GM12878 (cell line): ENCODE measurements around the gene ST3GAL5. TPM values are rescaled to one million over a fixed set of nuclear protein-coding genes. Genes with fewer than 3 reads are reported as not detected.

Experiments used
- ATAC-seq: fragments of 200-7000 bp; cut with Tn5 transposase; 3 replicates; pipeline ENCODE4 v1.9.1; 2020; ENCODE audit warnings: mild to moderate bottlenecking, moderate library complexity
- BruUV-seq: library from RNA; stranded (reverse); fragments of 400-500 nt; replicated peaks from 2 replicates; lab custom pipeline; 2021; lab: Mats Ljungman, UMichigan
- CTCF ChIA-PET: fragments of 300-600 bp; sonication (Branson Sonifier 250); formaldehyde crosslinking; extraction: SDS; loops from one replicate; lab custom pipeline; 2021; ENCODE audit warnings: inconsistent platforms; lab: Yijun Ruan, JAX
- POLR2A ChIA-PET: fragments of 350-600 bp; formaldehyde crosslinking; extraction: SDS; loops from one replicate; lab custom pipeline; 2021; ENCODE audit warnings: inconsistent platforms; lab: Charles Lee
- RAD21 ChIA-PET: fragments of 300-600 bp; sonication (Branson Sonifier 250); formaldehyde crosslinking; loops from one replicate; lab custom pipeline; 2023; ENCODE audit warnings: antibody characterized with exemption; ENCODE audit not compliant: unreplicated experiment; lab: Charles Lee
- SMC1A ChIA-PET: fragments of 300-600 bp; sonication (Branson Sonifier 250); formaldehyde crosslinking; loops from one replicate; lab custom pipeline; 2023; ENCODE audit not compliant: unreplicated experiment, uncharacterized antibody; lab: Charles Lee
- DNase-seq: peaks from one replicate; pipeline ENCODE4 v3.0.0-alpha.2; 2011; ENCODE audit warnings: low read depth, low spot score
- FAIRE-seq: peaks from 3 replicates; lab custom pipeline; 2011; peaks lifted over from hg19 to GRCh38; lab: Jason Lieb, UNC
- H2AFZ ChIP-seq: 2 replicates; pipeline ENCODE4 v1.6.0; 2011; ENCODE audit warnings: low read depth, low read length, control low read depth; ENCODE audit not compliant: control insufficient read depth
- H3K27ac ChIP-seq: 2 replicates; pipeline ENCODE4 v1.5.1; 2011; ENCODE audit warnings: control low read depth; ENCODE audit not compliant: control insufficient read depth, insufficient read depth
- H3K27me3 ChIP-seq, 2 experiments: replicated peaks in 1 of 2; 2 replicates each; pipeline versions ENCODE4 v1.6.0 to v1.6.1; 2011; ENCODE audit warnings: low read length in 1 of 2; ENCODE audit not compliant: control insufficient read depth in 2 of 2, insufficient read depth in 2 of 2
- H3K36me3 ChIP-seq, 2 experiments: 2 replicates each; pipeline ENCODE4 v1.5.1; 2011; ENCODE audit warnings: low read length in 1 of 2; ENCODE audit not compliant: control insufficient read depth in 2 of 2, insufficient read depth in 2 of 2
- H3K4me1 ChIP-seq: 2 replicates; pipeline ENCODE4 v1.6.1; 2011; ENCODE audit warnings: mild to moderate bottlenecking, low read length, moderate library complexity, mixed read lengths; ENCODE audit not compliant: control insufficient read depth, insufficient read depth
- H3K4me2 ChIP-seq: 2 replicates; pipeline ENCODE4 v1.6.0; 2011; ENCODE audit warnings: control low read depth; ENCODE audit not compliant: control insufficient read depth, insufficient read depth
- H3K4me3 ChIP-seq: fragments of 200-600 bp; sonication (generic); 2 replicates; pipeline ENCODE4 v1.5.1; 2016
- H3K79me2 ChIP-seq: 2 replicates; pipeline ENCODE4 v1.6.0; 2011; ENCODE audit warnings: low read length; ENCODE audit not compliant: control insufficient read depth, insufficient read depth
- H3K9ac ChIP-seq: 2 replicates; pipeline ENCODE4 v1.8.0; 2011; ENCODE audit warnings: low read length, control low read depth, mixed read lengths; ENCODE audit not compliant: control insufficient read depth, insufficient read depth
- H3K9me3 ChIP-seq: replicated peaks from 3 replicates; pipeline ENCODE4 v1.5.1; 2011; ENCODE audit warnings: mild to moderate bottlenecking, low read length; ENCODE audit not compliant: control insufficient read depth, insufficient read depth
- H4K20me1 ChIP-seq: 2 replicates; pipeline ENCODE4 v1.6.0; 2011; ENCODE audit not compliant: control insufficient read depth, insufficient read depth
- ATF3 ChIP-seq: IDR thresholded peaks from 2 replicates; pipeline ENCODE4 v1.6.1; 2011; ENCODE audit warnings: low read depth, mild to moderate bottlenecking, low read length, moderate library complexity, borderline replicate concordance; ENCODE audit errors: extremely low read depth
- HDAC2 ChIP-seq: fragments of 200-600 bp; sonication (generic); IDR thresholded peaks from 2 replicates; pipeline ENCODE4 v1.6.1; 2017
- HDAC6 ChIP-seq: fragments of 200-600 bp; sonication (generic); IDR thresholded peaks from one replicate; pipeline ENCODE4 v1.8.0; 2017; ENCODE audit warnings: antibody characterized with exemption; ENCODE audit not compliant: unreplicated experiment
- HDGF ChIP-seq: fragments of 450-650 bp; IDR thresholded peaks from 2 replicates; pipeline ENCODE4 v1.6.1; 2016; ENCODE audit warnings: antibody characterized with exemption
- KDM1A ChIP-seq: fragments of 200-600 bp; sonication (generic); IDR thresholded peaks from 2 replicates; pipeline ENCODE4 v1.6.1; 2016; ENCODE audit warnings: borderline replicate concordance
- POLR2AphosphoS2 ChIP-seq: IDR thresholded peaks from 2 replicates; pipeline ENCODE4 v1.6.1; 2011; ENCODE audit warnings: low read depth, mild to moderate bottlenecking, low read length, improper control_type of control experiment, moderate library complexity
- SMAD5 ChIP-seq: IDR thresholded peaks from 2 replicates; pipeline ENCODE4 v1.6.1; 2016; ENCODE audit warnings: antibody characterized with exemption, low read depth
- SREBF2 ChIP-seq: IDR thresholded peaks from 2 replicates; pipeline ENCODE4 v1.6.1; 2012; ENCODE audit warnings: mild to moderate bottlenecking, low read length
- SUPT20H ChIP-seq: IDR thresholded peaks from 2 replicates; pipeline ENCODE4 v1.6.1; 2011; ENCODE audit warnings: low read depth, mild to moderate bottlenecking, low read length, moderate library complexity, borderline replicate concordance; ENCODE audit not compliant: control insufficient read depth
- YBX1 ChIP-seq: fragments of 450-650 bp; IDR thresholded peaks from 2 replicates; pipeline ENCODE4 v1.6.1; 2016; ENCODE audit warnings: antibody characterized with exemption
- ZBTB33 ChIP-seq: fragments of 450-650 bp; IDR thresholded peaks from 2 replicates; pipeline ENCODE4 v1.6.1; 2017; ENCODE audit warnings: mild to moderate bottlenecking
- ZZZ3 ChIP-seq: IDR thresholded peaks from 2 replicates; pipeline ENCODE4 v1.6.1; 2011; ENCODE audit warnings: low read depth; ENCODE audit not compliant: control insufficient read depth, insufficient read length
- WGBS: methylation state at CpG from one replicate; pipeline ENCODE4 v1.1.6; 2016; ENCODE audit warnings: low lambda C conversion rate; ENCODE audit not compliant: insufficient replicate concordance, insufficient coverage; ENCODE audit errors: missing lambda C conversion rate; 5-methylcytosine and 5-hydroxymethylcytosine counted together
- in situ Hi-C: fragments of 300-500 bp; cut with MboI; formaldehyde crosslinking; loops from 9 replicates; pipeline ENCODE4 v1.14.3; 2018; ENCODE audit warnings: mixed read lengths
- intact Hi-C: fragments of 100-400 bp; cut with micrococcal nuclease; formaldehyde crosslinking; loops from one replicate; pipeline ENCODE4 v1.14.2; 2022; ENCODE audit not compliant: unreplicated experiment
- polyA plus RNA-seq, 11 experiments: library from polyadenylated mRNA; depleted of rRNA in 4 of 11; unstranded in 6 of 11; stranded (reverse) in 5 of 11; fragments of >200 nt; fragmentation: Nextera tagmentation in 4 of 11; fragmentation: Illumina TruSeq in 1 of 11; extraction: Ambion mirVana in 4 of 11; extraction: Trizol in 1 of 11; gene quantifications; 1 replicate in 1 of 11; 2 replicates in 10 of 11; pipeline versions ENCODE4 v1.2.1 to v1.2.3, GENCODE V29; 2011 to 2016; ENCODE audit warnings: inconsistent platforms in 2 of 11, missing spikeins in 2 of 11, low read depth in 1 of 11
- total RNA-seq, 4 experiments: library from RNA; depleted of rRNA in 3 of 4; stranded (reverse); fragments of >200 nt in 3 of 4; fragmentation: Illumina TruSeq in 1 of 4; extraction: Trizol in 1 of 4; gene quantifications; 2 replicates each; pipeline versions ENCODE4 v1.2.1 to v1.2.3, GENCODE V29; 2013 to 2021

The ST3GAL5 gene
- total and polyA plus RNA-seq, 10 of the 15 experiments (the other 5 are each of a cell fraction or from before 2014, with no cell fraction given) = 5.2 to 60.9 (median 10.2) TPM

- Histone ChIP-seq H3K9ac (no peak overlapping the region), H2AFZ (no peak overlapping the region)
- POLR2A ChIA-PET = no interaction called here
- no peak for TF ChIP-seq ZZZ3
- TF ChIP-seq HDAC6 = no peak
- TF ChIP-seq POLR2AphosphoS2 = no peak
- no peak for TF ChIP-seq KDM1A
- no peak for TF ChIP-seq SUPT20H
- no peak for TF ChIP-seq ATF3
- TF ChIP-seq, all 136 proteins: peak for 0
- FAIRE-seq = no peak
- Histone ChIP-seq H3K27me3 (no peaks in the 10 kb centered on the region), H3K79me2 (no peaks in the 10 kb centered on the region), H3K4me2 (no peak overlapping the region), H3K9me3 (no peaks in the 10 kb centered on the region; the same call in 2 of the 3 replicates), H4K20me1 (no peaks in the 10 kb centered on the region), H3K27ac (no peak overlapping the region), H3K4me3 (no peak overlapping the region), H3K36me3 (no peaks in the 10 kb centered on the region), H3K4me1 (no peaks in the 10 kb centered on the region)
- in situ Hi-C loops (no loop called here), intact Hi-C loops (no loop called here)
- RAD21 ChIA-PET = no interaction called here
- WGBS = 8% methylated on average over 5 of the region's 5 CpGs
- CTCF ChIA-PET = interaction anchor here (1.4 to 2.3 kb wide), 4 partner anchors 12 to 165 kb away, joined by 3 to 14 read pairs (median 4); no protein-coding TSS in a partner anchor
- DNase-seq = no peak
- ATAC-seq = no peak
- no TSS peak for BruUV-seq
- SMC1A ChIA-PET = interaction anchor here (0.8 to 1.4 kb wide), 4 partner anchors 12 to 94 kb away, joined by 3 to 5 read pairs (median 3); no protein-coding TSS in a partner anchor
Observed at GRCh38 chr2:85801871-85802270, 86.9 kb downstream of the ST3GAL5 start.

GRCh38 chr2:85800586-85800985 is 88.2 kb downstream of the ST3GAL5 start:
- WGBS = 29% methylated on average over 3 of the region's 3 CpGs
- POLR2A ChIA-PET = no interaction called here
- intact Hi-C loops = no loop called here
- TF ChIP-seq HDGF (no peak), SREBF2 (no peak), SMAD5 (no peak), YBX1 (no peak), HDAC2 (no peak), ZBTB33 (no peak)
- Histone ChIP-seq H3K9me3 (no peaks in the 10 kb centered on the region; the same call in 2 of the 3 replicates), H3K4me2 (no peak overlapping the region), H3K4me1 (no peaks in the 10 kb centered on the region), H3K79me2 (no peaks in the 10 kb centered on the region), H4K20me1 (no peaks in the 10 kb centered on the region), H2AFZ (no peak overlapping the region), H3K9ac (no peak overlapping the region), H3K4me3 (no peak overlapping the region), H3K36me3 (no peaks in the 10 kb centered on the region), H3K27ac (no peak overlapping the region), H3K27me3 (peaks cover 0 to 2% of the 10 kb centered on the region in 2 experiments; a peak in 1 of 4 replicates)
- SMC1A ChIA-PET = no interaction called here
- no TSS peak for BruUV-seq
- no peak for ATAC-seq
- no peak for FAIRE-seq
- in situ Hi-C loops = no loop called here
- RAD21 ChIA-PET = no interaction called here
- DNase-seq = no peak
- CTCF ChIA-PET = interaction anchor here (1.5 kb wide), 1 partner anchor 55 kb away, joined by 3 read pairs; no protein-coding TSS in a partner anchor
